K562 (cell line): ENCODE data around the gene UGT3A2. TPM values are rescaled to one million over a fixed set of nuclear protein-coding genes. Genes with fewer than 3 reads are reported as not detected.

Experiments used
- ADNP ChIP-seq: fragments of 200-800 bp; sonication (Bioruptor generic); IDR thresholded peaks from 2 replicates; pipeline ENCODE4 v1.6.1; 2016; ENCODE audit warnings: missing genetic modification characterization, missing compliant biosample characterization
- ARNT ChIP-seq, 2 experiments: fragments of 450-650 bp; IDR thresholded peaks; 2 replicates each; pipeline ENCODE4 v1.6.1; 2016; ENCODE audit warnings: mild to moderate bottlenecking in 1 of 2
- BCOR ChIP-seq: fragments of 450-650 bp; IDR thresholded peaks from 2 replicates; pipeline ENCODE4 v1.6.1; 2016
- CREM ChIP-seq: IDR thresholded peaks from 2 replicates; pipeline ENCODE4 v1.6.1; 2014; ENCODE audit warnings: antibody characterized with exemption, low read depth
- DACH1 ChIP-seq: fragments of 450-650 bp; IDR thresholded peaks from 2 replicates; pipeline ENCODE4 v1.6.1; 2018; ENCODE audit not compliant: partially characterized antibody
- DPF2 ChIP-seq: fragments of 450-650 bp; IDR thresholded peaks from 2 replicates; pipeline ENCODE4 v1.6.1; 2016
- EGR1 ChIP-seq: fragments of 450-650 bp; conservative IDR thresholded peaks from 2 replicates; pipeline ENCODE4 v1.6.1; 2017; ENCODE audit warnings: mild to moderate bottlenecking
- HDAC6 ChIP-seq: IDR thresholded peaks from 2 replicates; pipeline ENCODE4 v1.6.1; 2012; ENCODE audit warnings: low read depth, mild to moderate bottlenecking, control low read depth, inconsistent platforms, low read length, moderate library complexity
- HMG20B ChIP-seq: fragments of 250-450 bp; sonication (Bioruptor Pico); IDR thresholded peaks from 2 replicates; pipeline ENCODE4 v1.5.0; 2021; ENCODE audit warnings: mild to moderate bottlenecking
- KDM4B ChIP-seq, 2 experiments: fragments of 450-650 bp in 1 of 2; sonication (generic) in 1 of 2; IDR thresholded peaks; 2 replicates each; pipeline ENCODE4 v1.6.1; 2016 to 2017; ENCODE audit warnings: borderline replicate concordance in 2 of 2, antibody characterized with exemption in 1 of 2, low read depth in 1 of 2, mild to moderate bottlenecking in 1 of 2
- KLF16 ChIP-seq: IDR thresholded peaks from 2 replicates; pipeline ENCODE4 v1.6.1; 2016; ENCODE audit warnings: antibody characterized with exemption
- NFE2L1 ChIP-seq: fragments of 450-650 bp; IDR thresholded peaks from 2 replicates; pipeline ENCODE4 v1.6.1; 2016; ENCODE audit warnings: missing genetic modification characterization, low read depth, mild to moderate bottlenecking, missing compliant biosample characterization, moderate library complexity, borderline replicate concordance
- PHF21A ChIP-seq: fragments of 450-650 bp; IDR thresholded peaks from 2 replicates; pipeline ENCODE4 v1.6.1; 2017; ENCODE audit warnings: low read depth, borderline replicate concordance
- RNF2 ChIP-seq: sonication (generic); IDR thresholded peaks from 2 replicates; pipeline ENCODE4 v1.6.1; 2016
- RUNX1 ChIP-seq: sonication (generic); IDR thresholded peaks from 2 replicates; pipeline ENCODE4 v1.6.1; 2016; ENCODE audit warnings: antibody characterized with exemption, low read depth
- SMARCB1 ChIP-seq: IDR thresholded peaks from 2 replicates; pipeline ENCODE4 v1.6.1; 2011; ENCODE audit warnings: improper control_type of control experiment, low read depth; ENCODE audit not compliant: insufficient read length
- SMARCE1 ChIP-seq: fragments of 450-650 bp; IDR thresholded peaks from 2 replicates; pipeline ENCODE4 v1.7.1; 2016; ENCODE audit warnings: mild to moderate bottlenecking
- TAF9B ChIP-seq: fragments of 450-650 bp; IDR thresholded peaks from 2 replicates; pipeline ENCODE4 v1.6.1; 2018; ENCODE audit warnings: mild to moderate bottlenecking; ENCODE audit not compliant: partially characterized antibody
- TEAD4 ChIP-seq, 2 experiments: sonication (generic) in 1 of 2; formaldehyde crosslinking in 1 of 2; IDR thresholded peaks; 2 replicates each; pipeline versions ENCODE4 v1.6.1 to v1.8.0; 2012 to 2022; ENCODE audit warnings: borderline replicate concordance in 1 of 2, inconsistent platforms in 1 of 2, low read length in 1 of 2, mild to moderate bottlenecking in 1 of 2, missing genetic modification reagents in 1 of 2
- USF1 ChIP-seq: sonication (generic); formaldehyde crosslinking; IDR thresholded peaks from 2 replicates; pipeline ENCODE4 v1.9.0; 2022; ENCODE audit warnings: mild to moderate bottlenecking, missing genetic modification reagents
- ZNF12 ChIP-seq: sonication (generic); formaldehyde crosslinking; IDR thresholded peaks from 2 replicates; pipeline ENCODE4 v1.4.0; 2020; ENCODE audit warnings: mild to moderate bottlenecking, missing genetic modification reagents
- ZNF174 ChIP-seq: fragments of 250-450 bp; sonication (Bioruptor Pico); IDR thresholded peaks from 2 replicates; pipeline ENCODE4 v1.4.0; 2020; ENCODE audit warnings: mild to moderate bottlenecking
- ZNF197 ChIP-seq: fragments of 200-800 bp; sonication (Bioruptor generic); IDR thresholded peaks from 2 replicates; pipeline ENCODE4 v1.6.1; 2016; ENCODE audit warnings: low read depth, missing genetic modification characterization, missing compliant biosample characterization
- ZNF263 ChIP-seq: sonication (generic); formaldehyde crosslinking; IDR thresholded peaks from 2 replicates; pipeline ENCODE4 v1.8.0; 2022; ENCODE audit warnings: mild to moderate bottlenecking, missing genetic modification reagents, borderline replicate concordance
- ZNF316 ChIP-seq: fragments of 450-650 bp; IDR thresholded peaks from 2 replicates; pipeline ENCODE4 v1.6.1; 2016
- ZNF354B ChIP-seq: fragments of 250-450 bp; sonication (Bioruptor Pico); IDR thresholded peaks from 2 replicates; pipeline ENCODE4 v1.4.0; 2020
- ZNF609 ChIP-seq: sonication (generic); formaldehyde crosslinking; IDR thresholded peaks from 2 replicates; pipeline ENCODE4 v1.8.1; 2023; ENCODE audit warnings: missing genetic modification reagents, mild to moderate bottlenecking, borderline replicate concordance
- ZNF75A ChIP-seq: fragments of 450-650 bp; formaldehyde crosslinking; IDR thresholded peaks from 2 replicates; pipeline ENCODE4 v1.4.0; 2020; ENCODE audit warnings: mild to moderate bottlenecking
- ZNF766 ChIP-seq: fragments of 200-800 bp; sonication (Bioruptor generic); conservative IDR thresholded peaks from 2 replicates; pipeline ENCODE4 v1.6.1; 2016; ENCODE audit warnings: missing genetic modification characterization, missing compliant biosample characterization
- ZNF778 ChIP-seq: fragments of 450-650 bp; formaldehyde crosslinking; IDR thresholded peaks from 2 replicates; pipeline ENCODE4 v1.4.0; 2020; ENCODE audit warnings: mild to moderate bottlenecking, moderate library complexity
- polyA plus RNA-seq, 8 experiments: library from polyadenylated mRNA; depleted of rRNA in 4 of 8; stranded (reverse) in 5 of 8; unstranded in 3 of 8; fragments of >200 nt; fragmentation: Nextera tagmentation in 2 of 8; fragmentation: Illumina TruSeq in 1 of 8; extraction: Ambion mirVana in 2 of 8; extraction: Trizol in 1 of 8; gene quantifications; 2 replicates each; pipeline versions ENCODE4 v1.2.1 to v1.2.3, GENCODE V29; 2011 to 2014; ENCODE audit warnings: inconsistent platforms in 1 of 8, missing spikeins in 1 of 8
- total RNA-seq, 7 experiments: library from RNA; depleted of rRNA in 6 of 7; stranded (reverse); fragments of >200 nt in 6 of 7; fragmentation: Illumina TruSeq in 2 of 7; extraction: Trizol in 2 of 7; gene quantifications; 2 replicates each; pipeline versions ENCODE4 v1.2.1 to v1.2.3, GENCODE V29; 2011 to 2021; ENCODE audit warnings: low replicate concordance in 1 of 7

Gene UGT3A2
- total and polyA plus RNA-seq, 9 of the 15 experiments (the other 6 are each of a cell fraction or from before 2014, with no cell fraction given), result not detected

- TF ChIP-seq KDM4B (IDR thresholded peaks at IDR 0.05; ENCODE audit: borderline replicate concordance in 2 of 2, low read depth in 1 of 2) (no peak), DACH1 (no peak), DPF2 (peak; percentile 78), EGR1 (no peak), NFE2L1 (tag) (no peak), USF1 (no peak), TEAD4 (IDR thresholded peaks at IDR 0.05; ENCODE audit: low read length) (peak; percentile 94), TEAD4 (CRISPR knock-in tag; IDR thresholded peaks at IDR 0.05; ENCODE audit: borderline replicate concordance) (no peak), ZNF197 (CRISPR knock-in tag) (no peak), RNF2 (no peak), ZNF766 (peak; percentile 69), RUNX1 (no peak), SMARCE1 (peak; percentile 58; the same call in 1 of the 2 replicates), ZNF609 (CRISPR knock-in tag) (no peak), ZNF75A (CRISPR knock-in tag) (no peak), ZNF174 (no peak), SMARCB1 (no peak), ZNF778 (CRISPR knock-in tag) (no peak), PHF21A (no peak), HDAC6 (no peak), ARNT (IDR thresholded peaks at IDR 0.05) (no peak), TAF9B (no peak), ZNF316 (no peak), BCOR (no peak), ZNF263 (CRISPR knock-in tag) (no peak), KLF16 (peak; percentile 50; the same call in 1 of the 2 replicates), ZNF354B (CRISPR knock-in tag) (no peak), ADNP (tag) (no peak), HMG20B (CRISPR knock-in tag) (no peak), CREM (no peak), ZNF12 (CRISPR knock-in tag) (no peak)
These were observed 44.6 kb upstream of the UGT3A2 start (continued) for GRCh38 chr5:36111238-36111637.
